Brain microvascular endothelial cell (primary cell): ENCODE data around the gene HOXB2.

Source experiments
- DNase-seq: peaks from one replicate; pipeline ENCODE4 v3.0.0-alpha.2; 2020
- H3K27ac ChIP-seq: fragments of 250-450 bp; sonication (Bioruptor Pico); 2 replicates; pipeline ENCODE4 v1.5.1; 2020; ENCODE audit warnings: mild to moderate bottlenecking, moderate library complexity
- H3K27me3 ChIP-seq: fragments of 250-450 bp; sonication (Bioruptor Pico); replicated peaks from 2 replicates; pipeline ENCODE4 v1.5.1; 2020; ENCODE audit warnings: mild to moderate bottlenecking
- H3K36me3 ChIP-seq: fragments of 250-450 bp; sonication (Bioruptor Pico); replicated peaks from 2 replicates; pipeline ENCODE4 v1.5.1; 2020; ENCODE audit warnings: mild to moderate bottlenecking
- H3K4me3 ChIP-seq: 2 replicates; pipeline ENCODE4 v1.5.1; 2011; ENCODE audit warnings: low read depth, mild to moderate bottlenecking, control low read depth, low read length, moderate library complexity
- in situ Hi-C: cut with HindIII; loops from 2 replicates; pipeline ENCODE4 v1.10.0; 2017; ENCODE audit warnings: low sequenced_read_pairs, low pct_ligation_motif_present
- TF ChIP-seq, protein P1 (sequence below): IDR thresholded peaks from 2 replicates; pipeline ENCODE4 v1.5.1; 2011; ENCODE audit warnings: low read depth, mild to moderate bottlenecking, moderate library complexity, low read length, control low read depth, inconsistent platforms; ENCODE audit errors: missing control alignments

Gene HOXB2

DNA sequence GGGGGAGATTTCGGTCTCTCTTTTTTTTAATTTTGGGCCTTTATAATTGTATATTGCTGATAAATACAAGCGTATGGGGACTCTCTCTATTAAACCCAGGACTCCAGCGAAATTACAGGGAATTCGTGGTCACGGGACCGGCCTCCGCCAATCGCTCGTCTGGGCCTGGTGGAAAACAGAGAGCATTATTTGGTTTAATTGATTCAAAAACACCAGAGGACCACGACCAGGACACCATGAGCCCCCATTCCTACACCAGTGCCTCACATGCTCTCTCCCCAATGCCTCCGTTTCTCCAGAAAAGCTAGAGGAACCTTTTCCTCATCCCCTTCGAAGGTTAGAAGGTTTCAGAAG is at the start of gene HOXB2:
Gene HOXB2 (minus strand): TSS at position 88 of the 354 bp plus-strand sequence. CDS start 198 bp downstream, outside the sequence.
- no peaks in the 10 kb centered on the region for H3K36me3 ChIP-seq
- TF ChIP-seq, protein P1, sequence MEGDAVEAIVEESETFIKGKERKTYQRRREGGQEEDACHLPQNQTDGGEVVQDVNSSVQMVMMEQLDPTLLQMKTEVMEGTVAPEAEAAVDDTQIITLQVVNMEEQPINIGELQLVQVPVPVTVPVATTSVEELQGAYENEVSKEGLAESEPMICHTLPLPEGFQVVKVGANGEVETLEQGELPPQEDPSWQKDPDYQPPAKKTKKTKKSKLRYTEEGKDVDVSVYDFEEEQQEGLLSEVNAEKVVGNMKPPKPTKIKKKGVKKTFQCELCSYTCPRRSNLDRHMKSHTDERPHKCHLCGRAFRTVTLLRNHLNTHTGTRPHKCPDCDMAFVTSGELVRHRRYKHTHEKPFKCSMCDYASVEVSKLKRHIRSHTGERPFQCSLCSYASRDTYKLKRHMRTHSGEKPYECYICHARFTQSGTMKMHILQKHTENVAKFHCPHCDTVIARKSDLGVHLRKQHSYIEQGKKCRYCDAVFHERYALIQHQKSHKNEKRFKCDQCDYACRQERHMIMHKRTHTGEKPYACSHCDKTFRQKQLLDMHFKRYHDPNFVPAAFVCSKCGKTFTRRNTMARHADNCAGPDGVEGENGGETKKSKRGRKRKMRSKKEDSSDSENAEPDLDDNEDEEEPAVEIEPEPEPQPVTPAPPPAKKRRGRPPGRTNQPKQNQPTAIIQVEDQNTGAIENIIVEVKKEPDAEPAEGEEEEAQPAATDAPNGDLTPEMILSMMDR = no peak
- peaks cover 91% of the 10 kb centered on the region for H3K27me3 ChIP-seq
- DNase-seq = no peak
- in situ Hi-C loops = no loop called here
- no peak within 1 kb of the TSS for H3K27ac ChIP-seq
- H3K4me3 ChIP-seq = peak within 1 kb of the TSS; percentile 75

DNA sequence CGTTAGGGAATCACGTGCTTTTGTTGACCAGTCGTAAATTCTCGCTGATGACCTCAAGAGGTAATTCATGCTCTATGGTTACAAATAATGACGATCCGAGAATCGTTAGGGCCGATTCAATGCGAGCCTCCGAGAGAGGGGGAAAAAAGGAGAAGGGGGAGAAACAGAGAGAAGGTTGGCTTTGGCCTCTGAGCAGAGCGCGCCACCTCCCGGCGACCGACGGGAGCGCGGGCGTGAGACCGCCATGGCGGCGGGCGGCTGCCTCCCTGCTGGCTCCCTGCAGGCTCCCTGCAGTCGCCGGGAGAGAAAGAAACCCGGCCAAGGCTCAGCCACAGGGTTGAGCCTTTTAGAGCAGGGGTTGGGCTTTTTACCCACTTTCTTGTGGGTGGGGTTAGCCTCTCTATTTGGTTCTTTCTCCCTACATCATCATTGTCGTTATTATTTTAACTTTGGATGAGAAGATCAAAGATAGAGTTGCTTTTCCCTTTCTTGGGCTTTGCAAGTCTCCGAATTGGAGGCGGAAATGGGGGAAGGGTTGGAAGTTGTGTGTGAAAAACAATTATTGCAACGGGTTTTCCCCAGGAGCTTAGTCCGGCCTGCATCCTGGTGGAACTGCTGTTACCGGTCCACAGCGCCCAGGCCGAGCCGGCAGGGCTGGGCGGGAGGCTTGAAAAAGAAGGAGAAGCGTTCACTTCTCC is 49.1 kb upstream of the HOXB2 start:
- no peaks in the 10 kb centered on the region for H3K36me3 ChIP-seq
- TF ChIP-seq, protein P1 = peak; percentile 77
- peak overlapping the region; percentile 58 for H3K4me3 ChIP-seq
- H3K27ac ChIP-seq = no peak overlapping the region
- H3K27me3 ChIP-seq = peaks cover 95% of the 10 kb centered on the region
- in situ Hi-C loops = no loop called here
- DNase-seq = peak; percentile 38

- H3K27me3 ChIP-seq = peaks cover 95% of the 10 kb centered on the region
- no peak for DNase-seq
- TF ChIP-seq, protein P1 = no peak
- no peaks in the 10 kb centered on the region for H3K36me3 ChIP-seq
- H3K4me3 ChIP-seq = peak within 1 kb of the TSS; percentile 58
- no peak within 1 kb of the TSS for H3K27ac ChIP-seq
- in situ Hi-C loops = no loop called here
Observed at GRCh38 chr17:48593126-48593829, 48.4 kb upstream of the HOXB2 start, which contains the start of gene HOXB5. Gene HOXB5 (minus strand): TSS chr17:48593779. CDS start chr17:48593682, 97 bp downstream.

DNA sequence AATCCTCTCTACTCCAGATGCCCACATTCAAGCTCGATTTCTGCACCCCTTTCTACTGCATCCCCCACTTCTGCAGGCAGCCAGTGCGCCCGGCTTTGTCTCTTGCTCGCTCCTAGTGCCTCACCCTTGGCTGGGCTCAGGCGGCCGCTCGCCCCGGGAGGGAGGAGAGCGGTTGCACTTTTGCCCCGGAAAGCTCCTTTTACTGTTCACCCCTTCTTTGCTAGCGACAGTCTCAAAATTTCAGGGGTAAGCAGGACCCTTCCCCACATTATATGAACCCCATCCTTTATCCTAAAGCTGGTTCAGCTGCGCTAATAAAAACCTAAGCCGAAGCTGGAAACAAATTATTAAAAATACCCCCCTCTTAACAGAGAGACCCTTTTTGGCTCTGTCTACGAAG is 47.7 kb upstream of the HOXB2 start:
- DNase-seq = no peak
- in situ Hi-C loops = no loop called here
- peak overlapping the region; percentile 58 for H3K4me3 ChIP-seq
- TF ChIP-seq, protein P1 = no peak
- peaks cover 95% of the 10 kb centered on the region for H3K27me3 ChIP-seq
- no peak overlapping the region for H3K27ac ChIP-seq
- no peaks in the 10 kb centered on the region for H3K36me3 ChIP-seq

GRCh38 chr17:48592057-48592514 is 47.2 kb upstream of the HOXB2 start:
- peaks cover 95% of the 10 kb centered on the region for H3K27me3 ChIP-seq
- TF ChIP-seq, protein P1 = no peak
- in situ Hi-C loops = no loop called here
- peak overlapping the region; percentile 58 for H3K4me3 ChIP-seq
- no peaks in the 10 kb centered on the region for H3K36me3 ChIP-seq
- no peak overlapping the region for H3K27ac ChIP-seq
- no peak for DNase-seq
